BLaER1 (cell line): Measurements from ENCODE around the gene FRMPD3.

Experiments
- H3K27ac ChIP-seq: shearing (Covaris generic); formaldehyde crosslinking; 2 replicates; pipeline ENCODE4 v1.8.1; 2022
- H3K27me3 ChIP-seq: shearing (Covaris generic); formaldehyde crosslinking; 2 replicates; pipeline ENCODE4 v1.8.1; 2022
- H3K36me3 ChIP-seq: shearing (Covaris generic); formaldehyde crosslinking; 2 replicates; pipeline ENCODE4 v1.8.1; 2022
- H3K4me1 ChIP-seq: shearing (Covaris generic); formaldehyde crosslinking; 2 replicates; pipeline ENCODE4 v1.8.1; 2022
- H3K4me2 ChIP-seq: shearing (Covaris generic); formaldehyde crosslinking; 2 replicates; pipeline ENCODE4 v1.8.1; 2022
- H3K4me3 ChIP-seq: shearing (Covaris generic); formaldehyde crosslinking; 2 replicates; pipeline ENCODE4 v1.8.1; 2022
- H3K9ac ChIP-seq: shearing (Covaris generic); formaldehyde crosslinking; 2 replicates; pipeline ENCODE4 v1.8.1; 2022
- H3K9me3 ChIP-seq: shearing (Covaris generic); formaldehyde crosslinking; 2 replicates; pipeline ENCODE4 v1.8.1; 2022
- H4K20me1 ChIP-seq: shearing (Covaris generic); formaldehyde crosslinking; 2 replicates; pipeline ENCODE4 v1.8.1; 2022
- Cebpa-rat ChIP-seq: shearing (Covaris generic); IDR thresholded peaks from 2 replicates; pipeline ENCODE4 v1.8.1; 2022

FRMPD3 gene

DNA sequence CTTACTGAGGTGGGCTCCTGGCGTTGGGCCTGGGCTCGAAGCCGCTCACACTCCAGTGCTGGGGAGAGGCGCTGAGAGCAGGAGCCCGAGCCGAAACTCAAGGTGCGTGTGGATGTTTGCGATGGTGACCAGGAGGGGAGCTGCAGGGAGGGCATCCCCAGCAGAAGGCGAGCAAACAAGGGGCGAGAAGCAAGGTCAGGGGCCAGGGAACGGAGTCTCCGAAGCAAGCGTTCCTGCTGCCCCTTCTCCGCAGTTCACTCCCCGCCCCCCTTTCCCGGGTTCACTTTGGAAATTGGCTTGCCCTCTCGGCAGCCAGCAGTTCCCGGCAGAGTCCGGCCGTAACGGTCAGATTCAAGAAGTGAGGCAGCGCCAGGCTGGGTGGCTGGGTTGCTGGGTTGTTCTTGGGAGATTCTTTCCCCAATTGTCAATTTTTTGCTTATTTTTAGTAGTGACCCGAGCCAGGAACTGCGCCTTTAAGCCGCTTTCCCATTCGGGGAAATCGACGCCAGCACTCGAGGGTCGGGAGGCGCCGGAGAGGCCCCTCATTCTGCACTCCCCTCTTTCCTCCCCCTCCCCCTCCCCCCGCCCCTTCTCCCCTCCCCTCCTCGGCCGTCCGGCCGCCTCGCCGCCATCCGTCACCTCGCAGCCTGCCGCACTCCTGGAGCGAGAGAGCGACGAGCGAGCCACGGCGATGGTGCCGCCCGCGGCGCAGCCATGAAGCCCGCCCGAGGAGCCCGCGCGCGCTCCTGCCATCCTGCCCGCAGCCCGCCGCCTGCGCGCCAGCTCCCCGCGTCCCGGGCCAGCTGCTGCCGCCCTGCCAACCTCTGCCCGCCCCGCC is at the start of gene FRMPD3:
FRMPD3 (plus strand) TSS at position 655 of the 838 bp plus-strand sequence. CDS start 76,937 bp downstream, outside the sequence.
- peak within 1 kb of the TSS; percentile 68 for H3K4me3 ChIP-seq
- no peak for TF ChIP-seq Cebpa-rat
- H3K4me1 ChIP-seq, result no peaks in the 10 kb centered on the region
- H3K27me3 ChIP-seq, result peaks cover 96% of the 10 kb centered on the region
- no peak within 1 kb of the TSS for H3K27ac ChIP-seq
- H3K9me3 ChIP-seq, result no peaks in the 10 kb centered on the region
- H3K9ac ChIP-seq, result no peak within 1 kb of the TSS
- H3K4me2 ChIP-seq, result peak within 1 kb of the TSS; percentile 87
- no peaks in the 10 kb centered on the region for H3K36me3 ChIP-seq
- H4K20me1 ChIP-seq, result peaks cover 24% of the 10 kb centered on the region; the same call in 1 of the 2 replicates

GRCh38 chrX:107420571-107420970 is 28.9 kb upstream of the FRMPD3 start:
- Histone ChIP-seq H3K36me3 (no peaks in the 10 kb centered on the region), H3K4me2 (peak overlapping the region; percentile 54), H4K20me1 (peaks cover 6% of the 10 kb centered on the region; the same call in 1 of the 2 replicates), H3K27ac (no peak overlapping the region), H3K4me3 (no peak overlapping the region), H3K9me3 (peaks cover 5% of the 10 kb centered on the region; the same call in 1 of the 2 replicates), H3K4me1 (peaks cover 29% of the 10 kb centered on the region), H3K9ac (no peak overlapping the region), H3K27me3 (peaks cover 78% of the 10 kb centered on the region)
- TF ChIP-seq Cebpa-rat, result no peak

GRCh38 chrX:107421337-107421861 is 28.1 kb upstream of the FRMPD3 start:
- Histone ChIP-seq H3K9me3 (peaks cover 6% of the 10 kb centered on the region; the same call in 1 of the 2 replicates), H3K27ac (no peak overlapping the region), H3K4me2 (peak overlapping the region; percentile 54), H4K20me1 (peaks cover 6% of the 10 kb centered on the region; the same call in 1 of the 2 replicates), H3K4me1 (peaks cover 27% of the 10 kb centered on the region), H3K27me3 (peaks cover 70% of the 10 kb centered on the region), H3K36me3 (no peaks in the 10 kb centered on the region), H3K9ac (no peak overlapping the region), H3K4me3 (no peak overlapping the region)
- no peak for TF ChIP-seq Cebpa-rat

DNA sequence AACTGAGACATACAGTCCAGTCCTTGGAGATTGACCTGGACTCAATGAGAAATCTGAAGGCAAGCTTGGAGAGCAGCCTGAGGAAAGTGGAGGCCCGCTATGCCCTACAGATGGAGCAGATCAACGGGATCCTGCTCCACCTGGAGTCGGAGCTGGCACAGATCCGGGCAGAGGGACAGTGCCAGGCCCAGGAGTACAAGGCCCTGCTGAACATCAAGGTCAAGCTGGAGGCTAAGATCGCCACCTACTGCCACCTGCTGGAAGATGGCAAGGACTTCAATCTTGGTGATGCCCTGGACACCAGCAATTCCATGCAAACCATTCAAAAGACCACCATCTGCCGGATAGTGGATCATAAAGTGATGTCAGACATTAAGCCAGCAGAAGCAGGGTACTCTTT is 20.4 kb upstream of the FRMPD3 start:
- H3K27ac ChIP-seq, result no peak overlapping the region
- TF ChIP-seq Cebpa-rat, result no peak
- no peaks in the 10 kb centered on the region for H3K36me3 ChIP-seq
- peaks cover 43% of the 10 kb centered on the region for H3K27me3 ChIP-seq
- H3K4me2 ChIP-seq, result no peak overlapping the region
- H3K9me3 ChIP-seq, result peaks cover 6% of the 10 kb centered on the region; the same call in 1 of the 2 replicates
- H3K4me3 ChIP-seq, result no peak overlapping the region
- no peaks in the 10 kb centered on the region for H3K4me1 ChIP-seq
- H4K20me1 ChIP-seq, result no peaks in the 10 kb centered on the region
- H3K9ac ChIP-seq, result no peak overlapping the region

DNA sequence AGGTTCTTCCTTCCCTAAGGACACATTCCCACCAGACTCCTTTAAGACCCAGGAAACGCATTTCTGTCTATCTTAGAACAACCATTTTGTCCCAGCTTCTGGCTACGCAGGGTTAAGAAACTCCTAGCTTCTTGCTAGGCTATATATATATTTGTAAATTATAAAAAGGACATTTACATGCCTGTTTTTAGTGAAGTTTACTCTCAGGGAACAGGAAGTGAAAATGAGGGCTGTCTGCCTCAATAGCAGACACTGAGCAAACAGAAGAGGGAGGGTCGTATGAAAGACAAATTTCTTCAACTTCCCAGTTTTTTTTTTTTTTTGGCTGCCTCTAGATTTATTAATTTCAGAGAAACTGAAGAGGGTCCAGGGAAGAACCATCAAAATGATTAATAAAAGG is 9.3 kb upstream of the FRMPD3 start:
- Histone ChIP-seq H3K4me3 (no peak overlapping the region), H3K9me3 (no peaks in the 10 kb centered on the region), H4K20me1 (peaks cover 9% of the 10 kb centered on the region; the same call in 1 of the 2 replicates), H3K36me3 (no peaks in the 10 kb centered on the region), H3K4me1 (no peaks in the 10 kb centered on the region), H3K9ac (no peak overlapping the region), H3K27ac (no peak overlapping the region), H3K4me2 (no peak overlapping the region), H3K27me3 (peaks cover 87% of the 10 kb centered on the region)
- no peak for TF ChIP-seq Cebpa-rat

DNA sequence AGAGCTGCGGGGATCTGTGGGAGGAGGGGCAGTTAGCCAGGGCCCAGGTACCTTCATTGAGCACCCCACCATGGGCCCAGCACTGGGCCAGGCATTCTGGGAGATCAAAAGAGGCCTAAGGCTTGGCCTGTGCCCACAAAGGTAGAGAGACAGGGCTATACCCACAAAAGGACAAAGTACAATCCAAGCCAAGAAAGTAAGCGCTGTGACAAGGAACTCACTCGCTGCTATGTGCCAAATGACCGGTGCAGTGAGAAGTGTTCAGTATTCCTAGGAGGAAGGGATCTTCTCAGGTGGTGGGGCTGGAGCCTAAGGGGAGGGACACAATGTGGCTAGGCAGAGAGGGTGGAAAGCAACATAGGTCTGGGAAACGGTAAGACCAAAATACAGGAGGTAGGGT is 8.8 kb upstream of the FRMPD3 start:
- Histone ChIP-seq H3K4me3 (no peak overlapping the region), H3K27ac (no peak overlapping the region), H3K4me2 (no peak overlapping the region), H3K9ac (no peak overlapping the region), H3K36me3 (no peaks in the 10 kb centered on the region), H3K27me3 (peaks cover 92% of the 10 kb centered on the region), H4K20me1 (peaks cover 13% of the 10 kb centered on the region; the same call in 1 of the 2 replicates), H3K4me1 (no peaks in the 10 kb centered on the region), H3K9me3 (no peaks in the 10 kb centered on the region)
- no peak for TF ChIP-seq Cebpa-rat

DNA sequence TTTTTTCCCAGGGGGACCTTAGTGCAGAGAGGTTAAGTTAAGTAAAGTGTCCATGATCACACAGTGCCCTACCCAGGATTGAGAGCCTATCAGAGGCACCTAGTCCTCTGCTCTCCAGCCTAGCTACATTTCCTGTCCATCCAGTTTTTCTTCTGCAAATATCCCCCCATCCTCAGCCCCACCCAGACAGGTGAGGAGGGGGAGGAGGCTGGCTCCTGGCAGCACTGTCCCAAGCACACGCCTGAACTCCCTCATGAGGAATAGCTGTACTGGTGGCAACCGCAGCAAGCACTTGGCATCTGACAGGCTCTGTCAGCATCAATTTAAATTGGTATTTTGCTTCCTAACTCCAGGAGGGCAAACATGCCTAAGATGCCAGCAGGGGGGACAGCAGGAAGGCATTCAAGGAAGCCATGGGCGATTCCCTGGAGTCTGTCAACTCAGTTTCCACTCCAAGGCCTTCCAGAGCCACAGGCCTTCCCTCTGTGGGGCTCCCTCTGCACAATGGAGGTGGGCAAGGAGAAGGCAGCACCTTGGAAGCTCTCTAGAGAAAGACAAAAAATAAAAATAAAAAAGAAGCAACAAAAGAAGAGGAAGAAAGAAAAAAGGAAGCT is 6.4 kb upstream of the FRMPD3 start:
- H3K27me3 ChIP-seq, result peaks cover 96% of the 10 kb centered on the region
- no peak overlapping the region for H3K4me2 ChIP-seq
- H3K4me1 ChIP-seq, result no peaks in the 10 kb centered on the region
- H4K20me1 ChIP-seq, result peaks cover 13% of the 10 kb centered on the region; the same call in 1 of the 2 replicates
- H3K9me3 ChIP-seq, result no peaks in the 10 kb centered on the region
- H3K9ac ChIP-seq, result no peak overlapping the region
- no peak for TF ChIP-seq Cebpa-rat
- H3K4me3 ChIP-seq, result no peak overlapping the region
- H3K27ac ChIP-seq, result no peak overlapping the region
- H3K36me3 ChIP-seq, result no peaks in the 10 kb centered on the region

GRCh38 chrX:107445146-107445545 is 4.3 kb upstream of the FRMPD3 start:
- no peak for TF ChIP-seq Cebpa-rat
- H3K4me1 ChIP-seq, result no peaks in the 10 kb centered on the region
- no peak overlapping the region for H3K9ac ChIP-seq
- no peak overlapping the region for H3K27ac ChIP-seq
- no peaks in the 10 kb centered on the region for H3K36me3 ChIP-seq
- H3K4me3 ChIP-seq, result no peak overlapping the region
- peaks cover 95% of the 10 kb centered on the region for H3K27me3 ChIP-seq
- no peaks in the 10 kb centered on the region for H3K9me3 ChIP-seq
- H4K20me1 ChIP-seq, result peaks cover 13% of the 10 kb centered on the region; the same call in 1 of the 2 replicates
- H3K4me2 ChIP-seq, result no peak overlapping the region

DNA sequence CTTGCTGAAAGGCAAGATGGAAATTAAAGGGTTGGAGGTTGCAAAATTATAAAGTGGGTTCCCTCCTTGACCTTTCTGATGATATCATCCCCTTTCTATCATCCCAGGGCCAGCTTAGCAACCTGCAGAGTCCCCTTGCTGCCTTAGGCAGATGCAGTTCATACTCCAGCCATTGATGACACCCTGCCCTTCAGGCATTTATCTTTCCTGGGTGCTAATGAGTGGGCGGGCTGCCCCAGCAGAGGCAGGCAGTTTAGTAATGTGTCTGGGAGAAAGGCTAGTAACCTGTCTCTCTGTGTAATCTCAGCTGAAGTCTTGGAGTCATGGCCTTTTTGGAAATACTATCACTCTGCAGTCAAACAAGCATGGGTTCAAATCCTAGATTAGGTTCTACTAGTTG is 3.8 kb upstream of the FRMPD3 start:
- Histone ChIP-seq H3K4me1 (no peaks in the 10 kb centered on the region), H3K9ac (no peak overlapping the region), H4K20me1 (peaks cover 11% of the 10 kb centered on the region; the same call in 1 of the 2 replicates), H3K36me3 (no peaks in the 10 kb centered on the region), H3K4me2 (no peak overlapping the region), H3K27ac (no peak overlapping the region), H3K27me3 (peaks cover 95% of the 10 kb centered on the region), H3K4me3 (no peak overlapping the region), H3K9me3 (no peaks in the 10 kb centered on the region)
- TF ChIP-seq Cebpa-rat, result no peak

GRCh38 chrX:107447642-107448041 is 1.8 kb upstream of the FRMPD3 start:
- no peak overlapping the region for H3K4me3 ChIP-seq
- H3K9ac ChIP-seq, result no peak overlapping the region
- no peaks in the 10 kb centered on the region for H3K4me1 ChIP-seq
- peaks cover 95% of the 10 kb centered on the region for H3K27me3 ChIP-seq
- no peak overlapping the region for H3K27ac ChIP-seq
- no peaks in the 10 kb centered on the region for H3K9me3 ChIP-seq
- no peak for TF ChIP-seq Cebpa-rat
- H3K36me3 ChIP-seq, result no peaks in the 10 kb centered on the region
- H4K20me1 ChIP-seq, result peaks cover 16% of the 10 kb centered on the region; the same call in 1 of the 2 replicates
- H3K4me2 ChIP-seq, result no peak overlapping the region
